Spleen (tissue), 7 donors: ENCODE results near the gene APRT.

Experiments
- POLR2A ChIP-seq, 3 donors: fragments of 450-650 bp; IDR thresholded peaks; one replicate each; pipeline ENCODE4 v1.5.1; 2017; ENCODE audit warnings: antibody characterized with exemption in 3 of 3, mild to moderate bottlenecking in 1 of 3
- TF ChIP-seq, protein P1 (sequence below), 11 experiments: fragments of 200-600 bp in 7 of 11; fragments of 450-650 bp in 4 of 11; sonication (generic) in 4 of 11; IDR thresholded peaks in 8 of 11; conservative IDR thresholded peaks in 3 of 11; 1 replicate in 7 of 11; 2 replicates in 4 of 11; pipeline versions ENCODE4 v1.4.0 to v1.8.0; 2016 to 2021; ENCODE audit warnings: antibody characterized with exemption in 11 of 11, inconsistent platforms in 4 of 11, mild to moderate bottlenecking in 1 of 11
- donor health status: DM: no; HTN: no; CAD: no; lungs with moderate emphysema.
- donor health status: DM: no; HTN: no; CAD: no.
- donor health status: DM: no; HTN: no; CAD: no.

GRCh38 chr16:88843256-88843655 is 31.5 kb upstream of the APRT start:
- TF ChIP-seq, protein P1, sequence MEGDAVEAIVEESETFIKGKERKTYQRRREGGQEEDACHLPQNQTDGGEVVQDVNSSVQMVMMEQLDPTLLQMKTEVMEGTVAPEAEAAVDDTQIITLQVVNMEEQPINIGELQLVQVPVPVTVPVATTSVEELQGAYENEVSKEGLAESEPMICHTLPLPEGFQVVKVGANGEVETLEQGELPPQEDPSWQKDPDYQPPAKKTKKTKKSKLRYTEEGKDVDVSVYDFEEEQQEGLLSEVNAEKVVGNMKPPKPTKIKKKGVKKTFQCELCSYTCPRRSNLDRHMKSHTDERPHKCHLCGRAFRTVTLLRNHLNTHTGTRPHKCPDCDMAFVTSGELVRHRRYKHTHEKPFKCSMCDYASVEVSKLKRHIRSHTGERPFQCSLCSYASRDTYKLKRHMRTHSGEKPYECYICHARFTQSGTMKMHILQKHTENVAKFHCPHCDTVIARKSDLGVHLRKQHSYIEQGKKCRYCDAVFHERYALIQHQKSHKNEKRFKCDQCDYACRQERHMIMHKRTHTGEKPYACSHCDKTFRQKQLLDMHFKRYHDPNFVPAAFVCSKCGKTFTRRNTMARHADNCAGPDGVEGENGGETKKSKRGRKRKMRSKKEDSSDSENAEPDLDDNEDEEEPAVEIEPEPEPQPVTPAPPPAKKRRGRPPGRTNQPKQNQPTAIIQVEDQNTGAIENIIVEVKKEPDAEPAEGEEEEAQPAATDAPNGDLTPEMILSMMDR (IDR thresholded peaks at IDR 0.05 in 8 of 11, conservative IDR thresholded peaks at IDR 0.05 in 3 of 11), result no peak
- TF ChIP-seq POLR2A (IDR thresholded peaks at IDR 0.05), result no peak
